ENCODE data around the gene TRIM46.
"Not testable (repeated sequence)": the region's sequence is repeated elsewhere in the genome, so short reads cannot be mapped to it uniquely, and the experiment has no call there.

Gene TRIM46

GRCh38 chr1:155187456-155187891 lies 13.8 kb downstream of the TRIM46 start:
- peak overlapping the region; percentile 96 for H3K27ac Mint-ChIP-seq
- no peak for TF ChIP-seq CTCF (IDR thresholded peaks at IDR 0.05)

GRCh38 chr1:155188268-155188667 lies 14.6 kb downstream of the TRIM46 start:
- Mint-ChIP-seq H3K36me3 (ENCODE audit: low read depth) (no peaks in the 10 kb centered on the region), H3K9me3 (no peaks in the 10 kb centered on the region), H3K27ac (peak overlapping the region; percentile 96), H3K27me3 (ENCODE audit: low read depth, poor library complexity) (peaks cover 5% of the 10 kb centered on the region), H3K4me1 (peaks cover 37% of the 10 kb centered on the region), H3K4me3 (no peak overlapping the region)
- no peak for TF ChIP-seq CTCF (IDR thresholded peaks at IDR 0.05)
- DNase-seq, result no peak

More at GRCh38 chr1:155187456-155187891, 13.8 kb downstream of the TRIM46 start:
- DNase-seq, result no peak
- no peaks in the 10 kb centered on the region for H3K9me3 Mint-ChIP-seq
- no peak overlapping the region for H3K4me3 Mint-ChIP-seq
- H3K4me1 Mint-ChIP-seq, result peaks cover 33% of the 10 kb centered on the region
- H3K36me3 Mint-ChIP-seq (ENCODE audit: low read depth), result peaks cover under 1% of the 10 kb centered on the region
- peaks cover 7% of the 10 kb centered on the region for H3K27me3 Mint-ChIP-seq (ENCODE audit: low read depth, poor library complexity)

- H3K9me3 Mint-ChIP-seq; H3K27ac Mint-ChIP-seq; H3K27me3 Mint-ChIP-seq (ENCODE audit: low read depth, poor library complexity); H3K36me3 Mint-ChIP-seq (ENCODE audit: low read depth); DNase-seq; H3K4me3 Mint-ChIP-seq: not testable (repeated sequence)
- peaks cover 49% of the 10 kb centered on the region for H3K4me1 Mint-ChIP-seq
Observed at GRCh38 chr1:155189926-155190325, 16.3 kb downstream of the TRIM46 start.

- H3K9me3 Mint-ChIP-seq, result no peaks in the 10 kb centered on the region
- H3K27ac Mint-ChIP-seq, result peak overlapping the region; percentile 95
- peaks cover 3% of the 10 kb centered on the region for H3K27me3 Mint-ChIP-seq (ENCODE audit: low read depth, poor library complexity)
- peaks cover 54% of the 10 kb centered on the region for H3K4me1 Mint-ChIP-seq
- peaks cover 5% of the 10 kb centered on the region for H3K36me3 Mint-ChIP-seq (ENCODE audit: low read depth)
- DNase-seq, result no peak
- no peak overlapping the region for H3K4me3 Mint-ChIP-seq
- no peak for TF ChIP-seq CTCF (IDR thresholded peaks at IDR 0.05)
Observed at GRCh38 chr1:155191904-155192303, 18.3 kb downstream of the TRIM46 start.

GRCh38 chr1:155192346-155193274 lies 19.0 kb downstream of the TRIM46 start:
- H3K4me1 Mint-ChIP-seq, result peaks cover 50% of the 10 kb centered on the region
- no peak overlapping the region for H3K27ac Mint-ChIP-seq
- H3K4me3 Mint-ChIP-seq, result peak overlapping the region; percentile 90
- TF ChIP-seq CTCF (IDR thresholded peaks at IDR 0.05), result no peak
- peaks cover 3% of the 10 kb centered on the region for H3K27me3 Mint-ChIP-seq (ENCODE audit: low read depth, poor library complexity)
- H3K9me3 Mint-ChIP-seq, result no peaks in the 10 kb centered on the region
- no peak for DNase-seq
- peaks cover 11% of the 10 kb centered on the region for H3K36me3 Mint-ChIP-seq (ENCODE audit: low read depth)

- Mint-ChIP-seq H3K27ac (peak overlapping the region; percentile 98), H3K27me3 (ENCODE audit: low read depth, poor library complexity) (peaks cover 3% of the 10 kb centered on the region), H3K4me3 (peak overlapping the region; percentile 90), H3K9me3 (no peaks in the 10 kb centered on the region), H3K36me3 (ENCODE audit: low read depth) (peaks cover 20% of the 10 kb centered on the region), H3K4me1 (peaks cover 44% of the 10 kb centered on the region)
- peak; percentile 97 for TF ChIP-seq CTCF (IDR thresholded peaks at IDR 0.05)
- peak; percentile 95 for DNase-seq
Observed at GRCh38 chr1:155193275-155193990, 19.8 kb downstream of the TRIM46 start.

GRCh38 chr1:155193991-155194240 lies 20.3 kb downstream of the TRIM46 start:
- H3K9me3 Mint-ChIP-seq; H3K27me3 Mint-ChIP-seq (ENCODE audit: low read depth, poor library complexity); DNase-seq: not testable (repeated sequence)
- peak overlapping the region; percentile 90 for H3K4me3 Mint-ChIP-seq
- peaks cover 44% of the 10 kb centered on the region for H3K4me1 Mint-ChIP-seq
- H3K27ac Mint-ChIP-seq, result peak overlapping the region; percentile 98
- H3K36me3 Mint-ChIP-seq (ENCODE audit: low read depth), result peaks cover 22% of the 10 kb centered on the region

Measured in nephron progenitor cell (in vitro differentiated cells).